K562 (cell line): Measurements from ENCODE around the gene S100A9. TPM values are rescaled to one million over a fixed set of nuclear protein-coding genes. Genes with fewer than 3 reads are reported as not detected.

Experiments
- ATAC-seq: fragments of 200-7000 bp; cut with Tn5 transposase; 3 replicates; pipeline ENCODE4 v1.9.1; 2020; ENCODE audit warnings: moderate library complexity
- BruUV-seq: library from RNA; stranded (reverse); fragments of 400-500 nt; replicated peaks from 2 replicates; lab custom pipeline; 2021; lab: Mats Ljungman, UMichigan
- CTCF ChIA-PET: fragments of 300-600 bp; formaldehyde crosslinking; extraction: SDS; loops from one replicate; lab custom pipeline; 2021; ENCODE audit warnings: low intra/inter-chr PET ratio; lab: Yijun Ruan, JAX
- POLR2A ChIA-PET: fragments of 300-600, 350-650 bp; sonication (Branson Sonifier 250); formaldehyde crosslinking; extraction: SDS; loops from one replicate; lab custom pipeline; 2021; ENCODE audit warnings: antibody characterized with exemption, inconsistent platforms; lab: Yijun Ruan, JAX
- DNase-seq, 4 experiments: peaks; one replicate each; pipeline versions ENCODE4 v3.0.0 to v3.0.0-alpha.2; 2011 to 2018; ENCODE audit warnings: low spot score in 3 of 4, mixed read lengths in 3 of 4; ENCODE audit errors: extremely low read depth in 1 of 4
- FAIRE-seq: peaks from 2 replicates; lab custom pipeline; 2011; peaks lifted over from hg19 to GRCh38; lab: Jason Lieb, UNC
- H2AFZ ChIP-seq: 2 replicates; pipeline ENCODE4 v1.6.0; 2011; ENCODE audit warnings: low read depth, low read length, control low read depth, inconsistent platforms
- H3K27ac ChIP-seq: fragments of 200-600 bp; 3 replicates; pipeline ENCODE4 v1.8.0; 2011; ENCODE audit warnings: low read depth, mild to moderate bottlenecking, control low read depth, inconsistent platforms, low read length, moderate library complexity, mixed read lengths; ENCODE audit errors: extremely low read depth
- H3K27me3 ChIP-seq, 2 experiments: fragments of 300-600 bp in 1 of 2; 2 replicates in 1 of 2; 3 replicates in 1 of 2; pipeline versions ENCODE4 v1.6.0 to v1.8.0; 2011; ENCODE audit warnings: inconsistent platforms in 2 of 2, low read length in 2 of 2, mild to moderate bottlenecking in 1 of 2, mixed read lengths in 1 of 2, moderate library complexity in 1 of 2; ENCODE audit not compliant: control insufficient read depth in 2 of 2, insufficient read depth in 2 of 2
- H3K36me3 ChIP-seq: fragments of 300-600 bp; 3 replicates; pipeline ENCODE4 v1.8.0; 2011; ENCODE audit warnings: mild to moderate bottlenecking, low read length, inconsistent platforms; ENCODE audit not compliant: control insufficient read depth, insufficient read depth
- H3K4me1 ChIP-seq, 2 experiments: fragments of 200-600 bp in 1 of 2; replicated peaks in 1 of 2; 2 replicates in 1 of 2; 3 replicates in 1 of 2; pipeline versions ENCODE4 v1.5.1 to v1.8.0; 2011; ENCODE audit warnings: inconsistent platforms in 2 of 2, low read length in 2 of 2, mild to moderate bottlenecking in 1 of 2, mixed read lengths in 1 of 2, moderate library complexity in 1 of 2; ENCODE audit not compliant: control insufficient read depth in 2 of 2, insufficient read depth in 2 of 2
- H3K4me2 ChIP-seq: 2 replicates; pipeline ENCODE4 v1.6.1; 2011; ENCODE audit warnings: low read length, control low read depth, inconsistent platforms, mixed read lengths; ENCODE audit not compliant: insufficient read depth
- H3K4me3 ChIP-seq: fragments of 200-600 bp; sonication (generic), shearing (Covaris generic); 2 replicates; pipeline ENCODE4 v1.5.1; 2016; ENCODE audit warnings: control low read depth, inconsistent platforms
- H3K79me2 ChIP-seq: fragments of 200-600 bp; 3 replicates; pipeline ENCODE4 v1.8.0; 2011; ENCODE audit warnings: low read length, inconsistent platforms; ENCODE audit not compliant: control insufficient read depth, insufficient read depth
- H3K9ac ChIP-seq, 2 experiments: 2 replicates each; pipeline versions ENCODE4 v1.6.0 to v1.6.1; 2011; ENCODE audit warnings: low read depth in 2 of 2, low read length in 2 of 2, control low read depth in 1 of 2, inconsistent platforms in 1 of 2, mild to moderate bottlenecking in 1 of 2, mixed read lengths in 1 of 2; ENCODE audit not compliant: insufficient read depth in 1 of 2
- H3K9me1 ChIP-seq: one replicate; pipeline ENCODE4 v1.6.0; 2011; ENCODE audit warnings: inconsistent platforms, mild to moderate bottlenecking, low read length, moderate library complexity; ENCODE audit not compliant: control insufficient read depth, insufficient read depth
- H3K9me3 ChIP-seq: replicated peaks from 2 replicates; pipeline ENCODE4 v1.5.1; 2011; ENCODE audit warnings: low read depth, low read length, inconsistent platforms; ENCODE audit not compliant: control insufficient read depth, insufficient read depth
- H4K20me1 ChIP-seq: replicated peaks from 2 replicates; pipeline ENCODE4 v1.6.1; 2011; ENCODE audit warnings: low read length, inconsistent platforms, mixed read lengths; ENCODE audit not compliant: control insufficient read depth, insufficient read depth
- BHLHE40 ChIP-seq: IDR thresholded peaks from 2 replicates; pipeline ENCODE4 v1.6.1; 2011; ENCODE audit warnings: low read length, improper control_type of control experiment
- ETS2 ChIP-seq: IDR thresholded peaks from 2 replicates; pipeline ENCODE4 v1.6.1; 2016; ENCODE audit warnings: borderline replicate concordance, missing genetic modification characterization, mild to moderate bottlenecking, moderate library complexity, missing compliant biosample characterization; ENCODE audit not compliant: poor library complexity, severe bottlenecking
- ILK ChIP-seq: fragments of 450-650 bp; IDR thresholded peaks from 2 replicates; pipeline ENCODE4 v1.6.1; 2016; ENCODE audit warnings: missing genetic modification characterization, low read depth, mild to moderate bottlenecking, missing compliant biosample characterization, moderate library complexity, borderline replicate concordance
- MYNN ChIP-seq, 2 experiments: sonication (generic); formaldehyde crosslinking in 1 of 2; IDR thresholded peaks; 2 replicates each; pipeline versions ENCODE4 v1.5.0 to v1.6.1; 2016 to 2020; ENCODE audit warnings: antibody characterized with exemption in 1 of 2, missing genetic modification reagents in 1 of 2
- NR1H2 ChIP-seq: sonication (generic); formaldehyde crosslinking; IDR thresholded peaks from 2 replicates; pipeline ENCODE4 v1.4.0; 2020; ENCODE audit warnings: mild to moderate bottlenecking, missing genetic modification reagents
- SMARCA4 ChIP-seq: fragments of 450-650 bp; IDR thresholded peaks from 2 replicates; pipeline ENCODE4 v1.6.1; 2016
- SP2 ChIP-seq: IDR thresholded peaks from 2 replicates; pipeline ENCODE4 v1.6.1; 2011; ENCODE audit warnings: mild to moderate bottlenecking, low read depth, low read length, moderate library complexity; ENCODE audit not compliant: poor library complexity, severe bottlenecking; ENCODE audit errors: extremely low read depth
- TEAD4 ChIP-seq, 2 experiments: sonication (generic) in 1 of 2; formaldehyde crosslinking in 1 of 2; IDR thresholded peaks; 2 replicates each; pipeline versions ENCODE4 v1.6.1 to v1.8.0; 2012 to 2022; ENCODE audit warnings: borderline replicate concordance in 1 of 2, inconsistent platforms in 1 of 2, low read length in 1 of 2, mild to moderate bottlenecking in 1 of 2, missing genetic modification reagents in 1 of 2
- ZBTB1 ChIP-seq: sonication (generic); formaldehyde crosslinking; IDR thresholded peaks from 2 replicates; pipeline ENCODE4 v1.8.1; 2023; ENCODE audit warnings: missing genetic modification reagents, low read depth, mild to moderate bottlenecking, borderline replicate concordance
- ZFPM2 ChIP-seq: fragments of 250-450 bp; sonication (Bioruptor Pico); IDR thresholded peaks from 2 replicates; pipeline ENCODE4 v1.5.1; 2022; ENCODE audit warnings: mild to moderate bottlenecking
- WGBS: fragments of 100-300 bp; shearing (Covaris generic); methylation state at CpG from one replicate; pipeline ENCODE4 v1.1.6; 2016; ENCODE audit warnings: low coverage, mixed read lengths; ENCODE audit not compliant: insufficient coverage; ENCODE audit errors: missing lambda C conversion rate; 5-methylcytosine and 5-hydroxymethylcytosine counted together
- in situ Hi-C: fragments of 300-500 bp; cut with MboI; formaldehyde crosslinking; loops from 4 replicates; pipeline ENCODE4 v1.15.0; 2018; ENCODE audit warnings: inconsistent platforms, mixed read lengths
- intact Hi-C: fragments of 100-400 bp; cut with micrococcal nuclease; formaldehyde crosslinking; loops from 2 replicates; pipeline ENCODE4 v1.14.2; 2022
- polyA plus RNA-seq, 8 experiments: library from polyadenylated mRNA; depleted of rRNA in 4 of 8; stranded (reverse) in 5 of 8; unstranded in 3 of 8; fragments of >200 nt; fragmentation: Nextera tagmentation in 2 of 8; fragmentation: Illumina TruSeq in 1 of 8; extraction: Ambion mirVana in 2 of 8; extraction: Trizol in 1 of 8; gene quantifications; 2 replicates each; pipeline versions ENCODE4 v1.2.1 to v1.2.3, GENCODE V29; 2011 to 2014; ENCODE audit warnings: inconsistent platforms in 1 of 8, missing spikeins in 1 of 8
- total RNA-seq, 7 experiments: library from RNA; depleted of rRNA in 6 of 7; stranded (reverse); fragments of >200 nt in 6 of 7; fragmentation: Illumina TruSeq in 2 of 7; extraction: Trizol in 2 of 7; gene quantifications; 2 replicates each; pipeline versions ENCODE4 v1.2.1 to v1.2.3, GENCODE V29; 2011 to 2021; ENCODE audit warnings: low replicate concordance in 1 of 7
- TF ChIP-seq, protein P1 (sequence below): fragments of 250-450 bp; sonication (Bioruptor Pico); IDR thresholded peaks from 2 replicates; pipeline ENCODE4 v1.9.0; 2021; ENCODE audit warnings: mild to moderate bottlenecking
- TF ChIP-seq, protein P2 (sequence below): sonication (generic); formaldehyde crosslinking; IDR thresholded peaks from 2 replicates; pipeline ENCODE4 v1.8.1; 2023; ENCODE audit warnings: mild to moderate bottlenecking, missing genetic modification reagents, moderate library complexity

S100A9 gene
- total and polyA plus RNA-seq, 9 of the 15 experiments (the other 6 are each of a cell fraction or from before 2014, with no cell fraction given), result 0.80 TPM; not detected in 8

DNA sequence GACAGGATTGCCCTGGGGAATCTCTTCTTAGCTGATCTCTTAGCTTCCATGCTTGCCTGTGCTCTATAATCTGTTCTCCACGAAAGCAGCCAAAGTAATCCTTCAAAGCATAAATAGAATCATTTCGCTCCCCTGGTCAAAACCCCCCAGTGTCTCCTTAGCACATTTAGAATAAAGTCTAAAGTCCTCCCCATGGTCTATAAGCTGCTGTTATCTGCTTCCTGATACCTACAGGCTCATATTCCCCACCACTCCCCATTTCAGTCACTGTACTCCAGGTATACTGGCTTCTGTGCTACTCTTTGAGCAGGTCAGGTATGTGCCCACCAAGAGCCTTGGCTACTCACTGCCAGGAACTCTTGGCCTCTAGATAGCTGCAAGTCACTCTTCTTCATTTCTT lies 14.9 kb downstream of the S100A9 start:
- in situ Hi-C loops, result no loop called here
- no peaks in the 10 kb centered on the region for H4K20me1 ChIP-seq
- WGBS, result 0% methylated on average over 2 of the region's 2 CpGs
- FAIRE-seq, result no peak
- CTCF ChIA-PET, result no interaction called here
- POLR2A ChIA-PET, result interaction anchor here (0.8 kb wide), 1 partner anchor 256 kb away, joined by 3 read pairs; the partner anchor contains the start of gene S100A1
- no peak for ATAC-seq
- peaks cover 0 to 26% of the 10 kb centered on the region in 2 experiments; a peak in 3 of 5 replicates for H3K27me3 ChIP-seq
- no peak overlapping the region for H3K9ac ChIP-seq
- H3K4me1 ChIP-seq, result no peaks in the 10 kb centered on the region
- no peak for TF ChIP-seq NR1H2 (CRISPR knock-in tag)
- TF ChIP-seq, protein P1, sequence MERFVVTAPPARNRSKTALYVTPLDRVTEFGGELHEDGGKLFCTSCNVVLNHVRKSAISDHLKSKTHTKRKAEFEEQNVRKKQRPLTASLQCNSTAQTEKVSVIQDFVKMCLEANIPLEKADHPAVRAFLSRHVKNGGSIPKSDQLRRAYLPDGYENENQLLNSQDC, result no peak
- TF ChIP-seq SP2, result no peak
- TF ChIP-seq ZFPM2 (CRISPR knock-in tag), result no peak
- no peak for TF ChIP-seq MYNN (IDR thresholded peaks at IDR 0.05)
- no peak for TF ChIP-seq MYNN (CRISPR knock-in tag; IDR thresholded peaks at IDR 0.05)
- no peak for TF ChIP-seq ETS2 (tag)
- no peak for TF ChIP-seq BHLHE40
- TF ChIP-seq TEAD4 (IDR thresholded peaks at IDR 0.05; ENCODE audit: low read length), result no peak
- no peak for TF ChIP-seq TEAD4 (CRISPR knock-in tag; IDR thresholded peaks at IDR 0.05; ENCODE audit: borderline replicate concordance)
- TF ChIP-seq SMARCA4, result no peak
- no peak for TF ChIP-seq ILK (tag)
- TF ChIP-seq, protein P2, sequence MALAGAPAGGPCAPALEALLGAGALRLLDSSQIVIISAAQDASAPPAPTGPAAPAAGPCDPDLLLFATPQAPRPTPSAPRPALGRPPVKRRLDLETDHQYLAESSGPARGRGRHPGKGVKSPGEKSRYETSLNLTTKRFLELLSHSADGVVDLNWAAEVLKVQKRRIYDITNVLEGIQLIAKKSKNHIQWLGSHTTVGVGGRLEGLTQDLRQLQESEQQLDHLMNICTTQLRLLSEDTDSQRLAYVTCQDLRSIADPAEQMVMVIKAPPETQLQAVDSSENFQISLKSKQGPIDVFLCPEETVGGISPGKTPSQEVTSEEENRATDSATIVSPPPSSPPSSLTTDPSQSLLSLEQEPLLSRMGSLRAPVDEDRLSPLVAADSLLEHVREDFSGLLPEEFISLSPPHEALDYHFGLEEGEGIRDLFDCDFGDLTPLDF (CRISPR knock-in tag), result no peak
- no peak for TF ChIP-seq ZBTB1 (CRISPR knock-in tag)
- DNase-seq, result no peak
- no TSS peak for BruUV-seq
- no peaks in the 10 kb centered on the region for H3K79me2 ChIP-seq
- H3K9me3 ChIP-seq, result no peaks in the 10 kb centered on the region
- H3K4me2 ChIP-seq, result no peak overlapping the region
- H3K9me1 ChIP-seq, result no peaks in the 10 kb centered on the region
- no peaks in the 10 kb centered on the region for H3K36me3 ChIP-seq
- intact Hi-C loops, result no loop called here
- no peak overlapping the region for H3K27ac ChIP-seq
- no peak overlapping the region for H2AFZ ChIP-seq
- no peak overlapping the region for H3K4me3 ChIP-seq
